HL-60 (cell line): ENCODE data around the gene BLMH.
A peak's percentile ranks its signal among the peaks of the same experiment; 100 is the strongest.

Experiments used
- DNase-seq, 2 experiments: peaks; one replicate each; pipeline ENCODE4 v3.0.0-alpha.2; 2010 to 2020; ENCODE audit warnings: low read depth in 1 of 2, low spot score in 1 of 2
- H3K27ac ChIP-seq: fragments of 250-450 bp; sonication (Bioruptor Pico); replicated peaks from 2 replicates; pipeline ENCODE4 v1.5.1; 2020; ENCODE audit warnings: mild to moderate bottlenecking, moderate library complexity
- H3K27me3 ChIP-seq: fragments of 250-450 bp; sonication (Bioruptor Pico); 2 replicates; pipeline ENCODE4 v1.5.1; 2021; ENCODE audit warnings: mild to moderate bottlenecking, moderate library complexity; ENCODE audit not compliant: insufficient read depth, poor library complexity, severe bottlenecking
- H3K4me3 ChIP-seq: replicated peaks from 2 replicates; pipeline ENCODE4 v1.5.1; 2011; ENCODE audit warnings: mild to moderate bottlenecking, control low read depth, low read length; ENCODE audit not compliant: insufficient read depth
- CTCF ChIP-seq: IDR thresholded peaks from one replicate; pipeline ENCODE4 v1.5.1; 2011; ENCODE audit warnings: low read length, control low read depth, inconsistent platforms; ENCODE audit not compliant: insufficient read depth
- GABPA ChIP-seq: IDR thresholded peaks from 2 replicates; pipeline ENCODE4 v1.6.1; 2012; ENCODE audit warnings: low read depth
- POLR2AphosphoS5 ChIP-seq: IDR thresholded peaks from 2 replicates; pipeline ENCODE4 v1.6.1; 2012; ENCODE audit warnings: low read depth
- REST ChIP-seq: IDR thresholded peaks from 2 replicates; pipeline ENCODE4 v1.6.1; 2012; ENCODE audit warnings: low read depth; ENCODE audit not compliant: insufficient replicate concordance
- SPI1 ChIP-seq: IDR thresholded peaks from 2 replicates; pipeline ENCODE4 v1.6.1; 2012; ENCODE audit warnings: low read depth, mild to moderate bottlenecking, borderline replicate concordance

BLMH gene

GRCh38 chr17:30237296-30238002, 54.3 kb downstream of the BLMH start:
- DNase-seq, result no peak
- TF ChIP-seq REST (no peak), POLR2AphosphoS5 (no peak), SPI1 (no peak), GABPA (no peak), CTCF (no peak)
- Histone ChIP-seq H3K4me3 (no peak overlapping the region), H3K27me3 (peaks cover 22% of the 10 kb centered on the region), H3K27ac (no peak overlapping the region)

- Histone ChIP-seq H3K4me3 (no peak overlapping the region), H3K27me3 (peaks cover 22% of the 10 kb centered on the region), H3K27ac (no peak overlapping the region)
- peak in 1 of 2 experiments; percentile 26 for DNase-seq
- TF ChIP-seq GABPA, result no peak
Observed at GRCh38 chr17:30236766-30237165, 55.0 kb downstream of the BLMH start.

- H3K27me3 ChIP-seq, result peaks cover 22% of the 10 kb centered on the region
- no peak overlapping the region for H3K27ac ChIP-seq
- TF ChIP-seq GABPA (no peak), REST (no peak), SPI1 (no peak), POLR2AphosphoS5 (no peak), CTCF (no peak)
- DNase-seq, result no peak
- no peak overlapping the region for H3K4me3 ChIP-seq
Observed at GRCh38 chr17:30236297-30236624, 55.5 kb downstream of the BLMH start.

- Histone ChIP-seq H3K4me3 (peak within 1 kb of the TSS; percentile 25), H3K27ac (no peak within 1 kb of the TSS), H3K27me3 (peaks cover 22% of the 10 kb centered on the region)
- no peak for DNase-seq
- TF ChIP-seq CTCF, result no peak
- no peak for TF ChIP-seq REST
- TF ChIP-seq GABPA, result no peak
- TF ChIP-seq SPI1, result no peak
- no peak for TF ChIP-seq POLR2AphosphoS5
Observed at GRCh38 chr17:30235386-30236296, 56.1 kb downstream of the BLMH start, which contains the start of gene SLC6A4. Gene SLC6A4, minus strand, starts transcription at chr17:30235697. Its CDS starts 13,739 bp downstream, at chr17:30221958.
